ENCODE measurements around the gene C1orf232. TPM values are rescaled to one million over a fixed set of nuclear protein-coding genes. Genes with fewer than 3 reads are reported as not detected.

The C1orf232 gene
- total and polyA plus RNA-seq, 2 of the 8 experiments (the other 6 are each of a cell fraction or from before 2014, with no cell fraction given): not detected

DNA sequence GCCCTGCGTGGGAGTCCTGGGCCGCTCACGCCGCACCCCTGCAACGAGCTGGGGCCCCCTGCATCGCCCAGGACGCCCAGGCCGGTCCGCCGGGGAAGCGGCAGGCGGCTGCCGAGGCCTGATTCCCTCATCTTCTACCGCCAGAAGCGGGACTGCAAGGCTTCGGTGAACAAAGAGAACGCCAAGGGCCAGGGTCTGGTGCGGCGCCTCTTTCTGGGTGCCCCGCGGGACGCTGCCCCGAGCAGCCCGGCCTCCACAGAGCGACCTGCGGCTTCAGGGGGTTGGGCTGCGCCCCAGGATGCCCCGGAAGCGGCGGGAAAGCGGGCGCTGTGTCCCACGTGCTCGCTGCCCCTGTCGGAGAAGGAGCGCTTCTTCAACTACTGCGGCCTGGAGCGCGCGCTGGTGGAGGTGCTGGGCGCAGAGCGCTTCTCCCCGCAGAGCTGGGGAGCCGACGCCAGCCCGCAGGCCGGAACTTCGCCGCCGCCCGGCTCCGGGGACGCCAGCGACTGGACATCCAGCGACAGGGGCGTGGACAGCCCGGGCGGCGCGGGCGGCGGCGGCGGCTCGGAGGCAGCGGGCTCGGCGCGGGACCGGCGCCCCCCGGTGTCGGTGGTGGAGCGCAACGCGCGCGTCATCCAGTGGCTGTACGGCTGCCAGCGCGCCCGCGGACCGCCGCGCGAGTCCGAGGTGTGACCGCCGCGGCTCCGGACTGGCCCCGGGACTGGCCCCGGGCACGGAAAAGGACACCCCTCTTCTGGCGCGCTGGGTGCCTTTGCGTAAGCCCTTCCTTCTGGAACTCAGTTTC is 7.1 kb downstream of the C1orf232 start (continued):
- TF ChIP-seq ASH2L (IDR thresholded peaks at IDR 0.05; ENCODE audit: low read length) (no peak), SIRT6 (IDR thresholded peaks at IDR 0.05; ENCODE audit: low read length) (no peak), RNF2 (IDR thresholded peaks at IDR 0.05; ENCODE audit: borderline replicate concordance, low read depth, low read length, missing control alignments, poor library complexity, severe bottlenecking) (no peak), POLR2AphosphoS5 (IDR thresholded peaks at IDR 0.05; ENCODE audit: low read depth, low read length) (no peak), GTF2F1 (IDR thresholded peaks at IDR 0.05; ENCODE audit: borderline replicate concordance, low read depth, low read length) (no peak), BRCA1 (IDR thresholded peaks at IDR 0.05; ENCODE audit: low read depth, low read length) (no peak), SP4 (IDR thresholded peaks at IDR 0.05; ENCODE audit: low read length) (no peak), JUN (IDR thresholded peaks at IDR 0.05; ENCODE audit: low read depth, low read length) (no peak), SIN3A (conservative IDR thresholded peaks at IDR 0.05 in 1 of 2, IDR thresholded peaks at IDR 0.05 in 1 of 2; ENCODE audit: low read depth in 1 of 2, low read length in 2 of 2) (no peak), HDAC2 (IDR thresholded peaks at IDR 0.05; ENCODE audit: borderline replicate concordance in 1 of 2, low read depth in 2 of 2, low read length in 2 of 2) (no peak), POLR2A (IDR thresholded peaks at IDR 0.05; ENCODE audit: control extremely low read depth in 1 of 2, low read depth in 2 of 2, low read length in 2 of 2) (0 out of 3 replicates have a peak, but pooled peaks of 1 of the 2 experiments have one; percentile 40), CBX8 (IDR thresholded peaks at IDR 0.05; ENCODE audit: borderline replicate concordance, low read depth, low read length) (no peak), POU5F1 (IDR thresholded peaks at IDR 0.05; ENCODE audit: low read depth, low read length) (no peak), NANOG (IDR thresholded peaks at IDR 0.05; ENCODE audit: insufficient read depth, low read depth, low read length, poor library complexity, severe bottlenecking) (no peak), SRF (IDR thresholded peaks at IDR 0.05; ENCODE audit: low read depth, low read length) (no peak), TEAD4 (IDR thresholded peaks at IDR 0.05; ENCODE audit: low read depth, low read length) (no peak)
- TF ChIP-seq, protein P1, sequence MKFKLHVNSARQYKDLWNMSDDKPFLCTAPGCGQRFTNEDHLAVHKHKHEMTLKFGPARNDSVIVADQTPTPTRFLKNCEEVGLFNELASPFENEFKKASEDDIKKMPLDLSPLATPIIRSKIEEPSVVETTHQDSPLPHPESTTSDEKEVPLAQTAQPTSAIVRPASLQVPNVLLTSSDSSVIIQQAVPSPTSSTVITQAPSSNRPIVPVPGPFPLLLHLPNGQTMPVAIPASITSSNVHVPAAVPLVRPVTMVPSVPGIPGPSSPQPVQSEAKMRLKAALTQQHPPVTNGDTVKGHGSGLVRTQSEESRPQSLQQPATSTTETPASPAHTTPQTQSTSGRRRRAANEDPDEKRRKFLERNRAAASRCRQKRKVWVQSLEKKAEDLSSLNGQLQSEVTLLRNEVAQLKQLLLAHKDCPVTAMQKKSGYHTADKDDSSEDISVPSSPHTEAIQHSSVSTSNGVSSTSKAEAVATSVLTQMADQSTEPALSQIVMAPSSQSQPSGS (IDR thresholded peaks at IDR 0.05; ENCODE audit: low read length): no peak
- TF ChIP-seq, protein P2, sequence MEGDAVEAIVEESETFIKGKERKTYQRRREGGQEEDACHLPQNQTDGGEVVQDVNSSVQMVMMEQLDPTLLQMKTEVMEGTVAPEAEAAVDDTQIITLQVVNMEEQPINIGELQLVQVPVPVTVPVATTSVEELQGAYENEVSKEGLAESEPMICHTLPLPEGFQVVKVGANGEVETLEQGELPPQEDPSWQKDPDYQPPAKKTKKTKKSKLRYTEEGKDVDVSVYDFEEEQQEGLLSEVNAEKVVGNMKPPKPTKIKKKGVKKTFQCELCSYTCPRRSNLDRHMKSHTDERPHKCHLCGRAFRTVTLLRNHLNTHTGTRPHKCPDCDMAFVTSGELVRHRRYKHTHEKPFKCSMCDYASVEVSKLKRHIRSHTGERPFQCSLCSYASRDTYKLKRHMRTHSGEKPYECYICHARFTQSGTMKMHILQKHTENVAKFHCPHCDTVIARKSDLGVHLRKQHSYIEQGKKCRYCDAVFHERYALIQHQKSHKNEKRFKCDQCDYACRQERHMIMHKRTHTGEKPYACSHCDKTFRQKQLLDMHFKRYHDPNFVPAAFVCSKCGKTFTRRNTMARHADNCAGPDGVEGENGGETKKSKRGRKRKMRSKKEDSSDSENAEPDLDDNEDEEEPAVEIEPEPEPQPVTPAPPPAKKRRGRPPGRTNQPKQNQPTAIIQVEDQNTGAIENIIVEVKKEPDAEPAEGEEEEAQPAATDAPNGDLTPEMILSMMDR (IDR thresholded peaks at IDR 0.05; ENCODE audit: control extremely low read depth in 1 of 3, insufficient read depth in 1 of 3, low read depth in 1 of 3, low read length in 3 of 3): 0 out of 4 replicates have a peak, but pooled peaks of 1 of the 3 experiments have one; percentile 2
- TF ChIP-seq, protein P3, sequence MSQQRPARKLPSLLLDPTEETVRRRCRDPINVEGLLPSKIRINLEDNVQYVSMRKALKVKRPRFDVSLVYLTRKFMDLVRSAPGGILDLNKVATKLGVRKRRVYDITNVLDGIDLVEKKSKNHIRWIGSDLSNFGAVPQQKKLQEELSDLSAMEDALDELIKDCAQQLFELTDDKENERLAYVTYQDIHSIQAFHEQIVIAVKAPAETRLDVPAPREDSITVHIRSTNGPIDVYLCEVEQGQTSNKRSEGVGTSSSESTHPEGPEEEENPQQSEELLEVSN (IDR thresholded peaks at IDR 0.05): peak; percentile 100

Data from H1 (cell line).